Upper lobe of right lung (tissue), 1 donor: ENCODE data around the gene GOSR2. TPM values are rescaled to one million over a fixed set of nuclear protein-coding genes. Genes with fewer than 3 reads are reported as not detected.

Experiments used
- ATAC-seq: fragments of 200-7000 bp; cut with Tn5 transposase; one replicate; pipeline ENCODE4 v1.9.1; 2020; ENCODE audit warnings: mild to moderate bottlenecking, moderate library complexity
- DNase-seq: peaks from one replicate; pipeline ENCODE4 v3.0.0-alpha.2; 2020
- H3K27ac ChIP-seq: fragments of 200-600 bp; one replicate; pipeline ENCODE4 v1.8.0; 2022
- H3K27me3 ChIP-seq: fragments of 200-600 bp; one replicate; pipeline ENCODE4 v1.8.0; 2022; ENCODE audit warnings: mild to moderate bottlenecking
- H3K36me3 ChIP-seq: fragments of 200-600 bp; one replicate; pipeline ENCODE4 v1.8.0; 2022
- H3K4me1 ChIP-seq: fragments of 200-600 bp; one replicate; pipeline ENCODE4 v1.8.0; 2022
- H3K4me3 ChIP-seq: fragments of 200-600 bp; one replicate; pipeline ENCODE4 v1.8.0; 2022; ENCODE audit warnings: mild to moderate bottlenecking
- H3K9me3 ChIP-seq: fragments of 200-600 bp; one replicate; pipeline ENCODE4 v1.8.0; 2022
- intact Hi-C: fragments of 100-400 bp; cut with DNase I; formaldehyde crosslinking; loops from one replicate; pipeline ENCODE4 v1.11.0; 2022
- total RNA-seq: library from RNA; stranded (reverse); fragmentation: NEBNext Ultra II Directional; extraction: Animal tissue kit (Norgen Biotek cat#: 25700); gene quantifications from one replicate; pipeline ENCODE4 v1.2.1, GENCODE V29; 2021
- TF ChIP-seq, protein P1 (sequence below): fragments of 200-600 bp; IDR thresholded peaks from one replicate; pipeline ENCODE4 v1.8.0; 2022; ENCODE audit warnings: antibody characterized with exemption
- donor health status: DM: no; HTN: yes; CAD: no; lungs with severe emphysema.

The GOSR2 gene
- total RNA-seq, 1 donor from 2014 or later: 66.5 TPM

DNA sequence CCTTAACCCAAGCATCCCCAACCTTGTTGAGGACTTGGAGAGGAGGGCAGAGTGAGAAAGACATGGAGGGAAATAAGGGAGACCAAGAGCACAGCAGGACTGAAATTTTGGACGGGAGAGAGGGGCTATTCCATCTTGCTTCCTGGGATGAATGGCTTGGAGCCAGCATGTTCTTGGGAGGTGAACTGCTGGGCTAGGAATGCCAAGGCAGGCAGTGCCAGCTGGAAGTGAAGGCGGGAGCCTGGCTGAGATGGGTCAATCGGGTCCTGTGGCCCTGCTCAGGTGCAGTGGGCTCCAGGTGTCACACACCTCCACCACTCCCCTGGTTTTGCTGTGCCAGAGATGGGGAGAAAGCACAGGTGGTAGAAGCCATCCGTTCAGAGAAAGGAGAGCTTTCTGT is 46.0 kb upstream of the GOSR2 start:
- Histone ChIP-seq H3K4me3 (no peak overlapping the region), H3K27ac (peak overlapping the region; percentile 17), H3K27me3 (no peaks in the 10 kb centered on the region), H3K9me3 (no peaks in the 10 kb centered on the region), H3K4me1 (peaks cover 13% of the 10 kb centered on the region), H3K36me3 (no peaks in the 10 kb centered on the region)
- ATAC-seq (no peak), DNase-seq (no peak)
- intact Hi-C loops: no loop called here
- TF ChIP-seq, protein P1, sequence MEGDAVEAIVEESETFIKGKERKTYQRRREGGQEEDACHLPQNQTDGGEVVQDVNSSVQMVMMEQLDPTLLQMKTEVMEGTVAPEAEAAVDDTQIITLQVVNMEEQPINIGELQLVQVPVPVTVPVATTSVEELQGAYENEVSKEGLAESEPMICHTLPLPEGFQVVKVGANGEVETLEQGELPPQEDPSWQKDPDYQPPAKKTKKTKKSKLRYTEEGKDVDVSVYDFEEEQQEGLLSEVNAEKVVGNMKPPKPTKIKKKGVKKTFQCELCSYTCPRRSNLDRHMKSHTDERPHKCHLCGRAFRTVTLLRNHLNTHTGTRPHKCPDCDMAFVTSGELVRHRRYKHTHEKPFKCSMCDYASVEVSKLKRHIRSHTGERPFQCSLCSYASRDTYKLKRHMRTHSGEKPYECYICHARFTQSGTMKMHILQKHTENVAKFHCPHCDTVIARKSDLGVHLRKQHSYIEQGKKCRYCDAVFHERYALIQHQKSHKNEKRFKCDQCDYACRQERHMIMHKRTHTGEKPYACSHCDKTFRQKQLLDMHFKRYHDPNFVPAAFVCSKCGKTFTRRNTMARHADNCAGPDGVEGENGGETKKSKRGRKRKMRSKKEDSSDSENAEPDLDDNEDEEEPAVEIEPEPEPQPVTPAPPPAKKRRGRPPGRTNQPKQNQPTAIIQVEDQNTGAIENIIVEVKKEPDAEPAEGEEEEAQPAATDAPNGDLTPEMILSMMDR: no peak

DNA sequence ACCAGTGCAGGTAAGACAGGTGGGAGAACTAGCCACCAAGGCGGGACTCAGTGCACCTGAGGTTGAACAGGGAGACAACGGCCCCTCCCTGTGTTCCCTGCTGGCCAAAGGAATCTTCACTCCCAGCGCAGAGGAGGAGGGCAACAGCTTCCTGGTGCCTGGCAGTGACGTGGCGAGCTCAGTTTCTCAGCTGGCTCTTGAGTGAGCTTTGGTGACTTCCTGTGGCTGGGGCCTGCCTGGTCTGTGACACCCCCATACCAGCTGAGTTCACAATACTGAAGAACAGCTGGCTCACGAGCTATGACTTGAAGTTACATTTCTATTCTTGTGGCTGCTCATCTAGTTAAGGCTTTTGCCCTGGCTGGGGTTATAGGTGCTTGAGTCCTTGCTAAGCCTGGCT is 45.5 kb upstream of the GOSR2 start:
- Histone ChIP-seq H3K4me3 (no peak overlapping the region), H3K4me1 (peaks cover 13% of the 10 kb centered on the region), H3K9me3 (no peaks in the 10 kb centered on the region), H3K27me3 (no peaks in the 10 kb centered on the region), H3K27ac (peak overlapping the region; percentile 17), H3K36me3 (no peaks in the 10 kb centered on the region)
- TF ChIP-seq, protein P1: no peak
- intact Hi-C loops: no loop called here
- DNase-seq (no peak), ATAC-seq (no peak)

DNA sequence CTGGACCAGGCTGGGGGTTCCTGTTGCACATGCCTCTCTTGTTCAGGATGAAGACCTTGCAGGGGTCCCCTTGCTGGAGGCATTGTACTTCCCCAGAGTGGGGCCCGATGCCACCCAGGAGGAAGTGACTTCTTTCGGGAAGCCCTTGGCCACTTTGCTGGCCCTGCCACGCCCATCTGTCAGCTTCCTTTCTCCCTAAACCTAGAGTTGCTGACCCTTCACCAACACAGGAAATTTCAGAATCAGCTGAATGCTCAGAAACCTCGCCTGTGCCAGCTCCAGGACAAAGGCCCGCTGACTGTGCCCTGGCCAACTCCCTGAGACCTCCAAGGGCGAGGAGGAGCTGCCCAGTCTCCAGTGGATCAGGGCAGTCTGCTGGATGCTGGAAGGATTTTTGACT is 44.9 kb upstream of the GOSR2 start:
- H3K27me3 ChIP-seq: no peaks in the 10 kb centered on the region
- DNase-seq: peak; percentile 72
- peaks cover 13% of the 10 kb centered on the region for H3K4me1 ChIP-seq
- no peaks in the 10 kb centered on the region for H3K9me3 ChIP-seq
- intact Hi-C loops: no loop called here
- peak overlapping the region; percentile 44 for H3K27ac ChIP-seq
- no peaks in the 10 kb centered on the region for H3K36me3 ChIP-seq
- H3K4me3 ChIP-seq: no peak overlapping the region
- TF ChIP-seq, protein P1: no peak
- ATAC-seq: peak; percentile 73

DNA sequence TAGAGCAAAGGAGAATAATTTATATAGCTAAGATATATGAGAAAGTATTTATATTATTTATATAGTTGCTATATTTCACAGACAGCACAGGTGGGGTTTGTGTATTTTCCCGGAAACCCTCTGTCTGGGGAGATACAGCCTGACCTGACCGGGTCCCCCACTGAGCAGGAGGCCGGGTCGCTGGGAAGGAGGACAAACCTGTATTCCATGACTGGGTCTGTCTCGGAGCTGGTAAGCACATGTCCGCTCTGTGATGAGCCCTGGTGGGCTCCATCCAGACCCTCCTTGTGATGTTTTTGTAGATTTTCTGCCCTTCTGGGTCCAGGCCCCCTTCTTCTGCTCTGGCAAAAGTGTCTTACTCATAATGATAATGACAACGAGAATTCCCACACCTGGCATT is 43.9 kb upstream of the GOSR2 start:
- Histone ChIP-seq H3K27me3 (no peaks in the 10 kb centered on the region), H3K9me3 (no peaks in the 10 kb centered on the region), H3K4me3 (no peak overlapping the region), H3K27ac (peak overlapping the region; percentile 44), H3K36me3 (no peaks in the 10 kb centered on the region), H3K4me1 (peaks cover 13% of the 10 kb centered on the region)
- DNase-seq (no peak), ATAC-seq (no peak)
- TF ChIP-seq, protein P1: no peak
- intact Hi-C loops: no loop called here

DNA sequence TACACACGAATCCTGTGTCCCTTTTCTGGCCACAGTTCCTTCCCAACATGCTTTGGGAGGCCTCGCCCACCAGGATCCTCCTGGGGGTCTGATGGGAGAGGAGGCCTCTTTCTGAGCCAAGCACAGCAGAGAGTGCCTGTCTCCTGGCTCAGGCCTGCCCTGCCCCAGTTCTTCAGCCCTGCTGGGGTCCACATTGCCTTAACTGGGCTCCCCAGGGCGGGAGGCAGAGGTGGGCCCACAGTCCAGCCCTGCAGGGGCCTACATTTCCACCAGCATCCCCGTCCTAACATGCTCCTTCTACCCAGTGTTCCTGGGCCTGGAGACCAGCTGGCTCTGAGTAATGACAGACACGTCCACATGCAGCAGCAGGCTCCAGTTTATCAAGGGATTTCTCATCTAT is 41.9 kb upstream of the GOSR2 start:
- ATAC-seq: no peak
- H3K4me1 ChIP-seq: peaks cover 13% of the 10 kb centered on the region
- H3K36me3 ChIP-seq: no peaks in the 10 kb centered on the region
- no peaks in the 10 kb centered on the region for H3K9me3 ChIP-seq
- no peak overlapping the region for H3K27ac ChIP-seq
- DNase-seq: no peak
- intact Hi-C loops: no loop called here
- H3K4me3 ChIP-seq: no peak overlapping the region
- TF ChIP-seq, protein P1: no peak
- no peaks in the 10 kb centered on the region for H3K27me3 ChIP-seq

DNA sequence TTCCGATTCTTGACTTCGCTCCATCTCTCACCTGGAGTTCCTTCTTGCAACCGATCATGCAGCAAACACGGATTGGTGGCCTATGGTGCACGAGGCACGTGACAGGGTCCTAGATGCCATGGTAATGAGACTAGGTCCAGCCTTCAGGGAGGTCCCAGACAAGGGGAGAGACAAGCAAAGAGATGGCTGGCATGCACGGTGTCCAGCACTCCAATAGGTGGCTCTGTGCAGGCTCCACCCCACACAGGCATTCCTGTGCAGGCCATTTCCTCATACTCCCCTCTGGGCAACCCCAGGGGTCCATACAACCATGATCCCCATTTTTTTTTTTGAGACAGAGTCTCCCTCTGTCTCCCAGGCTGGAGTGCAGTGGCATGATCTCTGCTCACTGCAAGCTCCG is 40.3 kb upstream of the GOSR2 start:
- Histone ChIP-seq H3K4me1 (peaks cover 11% of the 10 kb centered on the region), H3K36me3 (no peaks in the 10 kb centered on the region), H3K4me3 (no peak overlapping the region), H3K27me3 (no peaks in the 10 kb centered on the region), H3K27ac (no peak overlapping the region), H3K9me3 (no peaks in the 10 kb centered on the region)
- DNase-seq (no peak), ATAC-seq (no peak)
- intact Hi-C loops: no loop called here
- TF ChIP-seq, protein P1: no peak
